ENCODE data around the gene TEPSIN.
A peak's percentile ranks its signal among the peaks of the same experiment; 100 is the strongest.
"Not testable (repeated sequence)": the region's sequence is repeated elsewhere in the genome, so short reads cannot be mapped to it uniquely, and the experiment has no call there.

TEPSIN gene

GRCh38 chr17:81234940-81235821 lies 3.7 kb downstream of the TEPSIN start:
- DNase-seq, result no peak

GRCh38 chr17:81234506-81234855 lies 4.4 kb downstream of the TEPSIN start:
- no peak for DNase-seq

GRCh38 chr17:81233811-81234505 lies 4.9 kb downstream of the TEPSIN start:
- DNase-seq, result no peak

GRCh38 chr17:81233316-81233715 lies 5.5 kb downstream of the TEPSIN start:
- DNase-seq, result no peak

- DNase-seq, result no peak
Measured at GRCh38 chr17:81232616-81233241, 6.1 kb downstream of the TEPSIN start.

- no peak for DNase-seq
Measured at GRCh38 chr17:81231766-81232581, 6.9 kb downstream of the TEPSIN start.

GRCh38 chr17:81231121-81231645 lies 7.7 kb downstream of the TEPSIN start:
- DNase-seq, result no peak

- no peak for DNase-seq
Measured at GRCh38 chr17:81230043-81230820, 8.6 kb downstream of the TEPSIN start.

- no peak for DNase-seq
Measured at GRCh38 chr17:81229666-81229920, 9.3 kb downstream of the TEPSIN start.

- no peak for DNase-seq
Measured at GRCh38 chr17:81228834-81229665, 9.8 kb downstream of the TEPSIN start.

GRCh38 chr17:81228420-81228819 lies 10.4 kb downstream of the TEPSIN start:
- DNase-seq, result no peak

GRCh38 chr17:81227630-81228029 lies 11.2 kb downstream of the TEPSIN start:
- DNase-seq, result not testable (repeated sequence)

- DNase-seq, result no peak
Measured at GRCh38 chr17:81223762-81224130, 15.1 kb downstream of the TEPSIN start.

- DNase-seq, result peak; percentile 99
Measured at GRCh38 chr17:81222906-81223761, 15.7 kb downstream of the TEPSIN start, which contains the start of gene CEP131. Gene CEP131 (minus strand): TSS chr17:81222965. CDS start chr17:81220056, 2,909 bp downstream.

- DNase-seq, result no peak
Measured at GRCh38 chr17:81222620-81222905, 16.3 kb downstream of the TEPSIN start.

- no peak for DNase-seq
Measured at GRCh38 chr17:81221842-81222619, 16.8 kb downstream of the TEPSIN start.

- no peak for DNase-seq
Measured at GRCh38 chr17:81221371-81221841, 17.4 kb downstream of the TEPSIN start.

- no peak for DNase-seq
Measured at GRCh38 chr17:81219476-81220180, 19.2 kb downstream of the TEPSIN start.

- no peak for DNase-seq
Measured at GRCh38 chr17:81218991-81219390, 19.9 kb downstream of the TEPSIN start.

All from left hindlimb (tissue), 1 donor.